HFFc6 (cell line): Measurements from ENCODE around the gene HS6ST3. TPM values are rescaled to one million over a fixed set of nuclear protein-coding genes. Genes with fewer than 3 reads are reported as not detected.

ENCODE experiments used
- DNase-seq: peaks from one replicate; pipeline ENCODE4 v3.0.0-alpha.2; 2018
- H3K27ac Mint-ChIP-seq: 2 replicates; pipeline ENCODE4 v1.8.0; 2020; ENCODE audit warnings: mild to moderate bottlenecking, mixed read lengths
- H3K27me3 Mint-ChIP-seq: 2 replicates; pipeline ENCODE4 v1.8.0; 2021; ENCODE audit warnings: mild to moderate bottlenecking, moderate library complexity, mixed read lengths; ENCODE audit not compliant: insufficient read depth
- H3K36me3 Mint-ChIP-seq: 2 replicates; pipeline ENCODE4 v1.8.0; 2021; ENCODE audit warnings: low read depth, mixed read lengths
- H3K4me1 Mint-ChIP-seq: 2 replicates; pipeline ENCODE4 v1.8.0; 2020; ENCODE audit warnings: low read depth, mixed read lengths
- H3K4me3 Mint-ChIP-seq: 2 replicates; pipeline ENCODE4 v1.8.0; 2020; ENCODE audit warnings: mild to moderate bottlenecking, moderate library complexity, mixed read lengths
- H3K9me3 Mint-ChIP-seq: 2 replicates; pipeline ENCODE4 v1.8.0; 2020; ENCODE audit warnings: mild to moderate bottlenecking, mixed read lengths
- CTCF ChIP-seq: fragments of 200-600 bp; sonication (generic); IDR thresholded peaks from 2 replicates; pipeline ENCODE4 v1.5.0; 2021; ENCODE audit warnings: antibody characterized with exemption, mild to moderate bottlenecking
- total RNA-seq, 6 experiments: library from RNA; stranded (reverse); fragmentation: NEBNext Ultra II Directional; extraction: Animal tissue kit (Norgen Biotek cat#: 25700); gene quantifications; 2 replicates in 1 of 6; 3 replicates in 5 of 6; pipeline ENCODE4 v1.2.3, GENCODE V29; 2021

Gene HS6ST3
- total RNA-seq, 6 experiments from 2014 or later, result not detected

DNA sequence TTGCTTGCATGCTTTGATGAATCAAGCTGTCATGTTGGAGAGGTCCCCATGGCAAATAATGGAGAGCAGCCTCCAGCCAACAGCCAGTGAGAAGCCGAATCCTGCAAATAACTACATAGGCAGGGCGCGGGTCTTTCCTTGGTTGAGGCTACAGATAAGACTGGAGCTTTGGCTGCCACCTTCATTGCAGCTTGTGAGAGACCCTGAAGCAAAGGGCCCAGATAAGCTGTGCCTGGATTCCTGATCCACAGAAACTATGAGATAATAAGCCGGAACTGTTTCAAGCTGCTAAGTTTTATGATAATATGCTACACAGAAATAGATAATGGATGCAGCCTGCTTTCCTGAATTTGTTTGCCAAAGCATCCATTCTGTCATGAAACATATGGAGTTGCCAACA is 257.0 kb downstream of the HS6ST3 start:
- H3K27me3 Mint-ChIP-seq, result no peaks in the 10 kb centered on the region; the same call in 1 of the 2 replicates
- no peak for TF ChIP-seq CTCF
- no peak for DNase-seq
- no peaks in the 10 kb centered on the region for H3K36me3 Mint-ChIP-seq
- peaks cover 35% of the 10 kb centered on the region for H3K9me3 Mint-ChIP-seq
- H3K4me3 Mint-ChIP-seq, result no peak overlapping the region
- no peaks in the 10 kb centered on the region for H3K4me1 Mint-ChIP-seq
- no peak overlapping the region for H3K27ac Mint-ChIP-seq

- no peaks in the 10 kb centered on the region for H3K27me3 Mint-ChIP-seq
- TF ChIP-seq CTCF, result no peak
- no peak overlapping the region for H3K27ac Mint-ChIP-seq
- H3K9me3 Mint-ChIP-seq, result peaks cover 22% of the 10 kb centered on the region
- H3K4me3 Mint-ChIP-seq, result no peak overlapping the region
- no peaks in the 10 kb centered on the region for H3K36me3 Mint-ChIP-seq
- DNase-seq, result no peak
- H3K4me1 Mint-ChIP-seq, result no peaks in the 10 kb centered on the region
These were observed 283.7 kb downstream of the HS6ST3 start for GRCh38 chr13:96373597-96373996.

DNA sequence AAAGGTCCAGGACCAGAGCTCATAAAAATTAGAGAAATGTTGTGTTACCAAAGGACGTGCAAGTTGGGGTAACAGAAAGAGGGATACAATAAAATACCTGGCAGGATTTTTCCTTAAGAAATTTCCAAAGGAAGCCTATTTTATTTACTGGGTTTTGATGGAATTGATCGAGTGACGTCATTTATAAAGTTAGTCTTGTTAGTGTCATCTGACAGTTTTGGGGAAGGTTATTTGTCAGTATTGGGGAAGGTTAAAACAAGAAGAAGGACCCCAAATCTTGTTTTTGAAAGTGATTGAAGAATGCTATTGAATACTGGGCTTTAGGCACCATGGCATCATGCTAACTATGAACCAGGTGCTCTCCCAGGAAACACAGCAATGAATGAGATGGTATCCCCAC is 287.9 kb downstream of the HS6ST3 start:
- H3K36me3 Mint-ChIP-seq, result peaks cover 2% of the 10 kb centered on the region; the same call in 1 of the 2 replicates

DNA sequence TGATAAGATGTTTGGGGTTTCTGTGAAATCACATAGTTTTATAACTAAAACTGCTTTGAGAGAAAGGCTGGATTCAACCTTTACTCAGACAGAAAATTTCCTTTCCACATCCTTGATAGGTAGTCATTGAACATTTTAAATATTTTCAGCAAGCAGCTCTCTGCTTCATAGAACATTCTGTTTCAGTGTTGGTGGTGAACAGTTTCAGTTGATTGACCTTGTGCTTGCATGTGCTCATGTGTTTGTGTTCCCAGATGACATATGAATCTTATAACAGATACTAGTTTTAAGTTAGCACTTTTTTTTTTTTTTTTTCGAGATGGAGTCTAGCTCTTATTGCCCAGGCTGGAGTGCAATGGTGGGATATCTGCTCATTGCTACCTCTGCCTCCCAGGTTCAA is 290.1 kb downstream of the HS6ST3 start:
- no peak for DNase-seq
- Mint-ChIP-seq H3K4me3 (no peak overlapping the region), H3K9me3 (peaks cover 33% of the 10 kb centered on the region), H3K4me1 (no peaks in the 10 kb centered on the region), H3K27ac (no peak overlapping the region), H3K36me3 (peaks cover 4% of the 10 kb centered on the region; the same call in 1 of the 2 replicates), H3K27me3 (peaks cover 3% of the 10 kb centered on the region; the same call in 1 of the 2 replicates)
- no peak for TF ChIP-seq CTCF

More for the DNA sequence above, 287.9 kb downstream of the HS6ST3 start:
- H3K27me3 Mint-ChIP-seq, result no peaks in the 10 kb centered on the region; the same call in 1 of the 2 replicates
- TF ChIP-seq CTCF, result no peak
- peaks cover 27% of the 10 kb centered on the region for H3K9me3 Mint-ChIP-seq
- no peak overlapping the region for H3K27ac Mint-ChIP-seq
- no peaks in the 10 kb centered on the region for H3K4me1 Mint-ChIP-seq
- no peak overlapping the region for H3K4me3 Mint-ChIP-seq
- DNase-seq, result no peak

DNA sequence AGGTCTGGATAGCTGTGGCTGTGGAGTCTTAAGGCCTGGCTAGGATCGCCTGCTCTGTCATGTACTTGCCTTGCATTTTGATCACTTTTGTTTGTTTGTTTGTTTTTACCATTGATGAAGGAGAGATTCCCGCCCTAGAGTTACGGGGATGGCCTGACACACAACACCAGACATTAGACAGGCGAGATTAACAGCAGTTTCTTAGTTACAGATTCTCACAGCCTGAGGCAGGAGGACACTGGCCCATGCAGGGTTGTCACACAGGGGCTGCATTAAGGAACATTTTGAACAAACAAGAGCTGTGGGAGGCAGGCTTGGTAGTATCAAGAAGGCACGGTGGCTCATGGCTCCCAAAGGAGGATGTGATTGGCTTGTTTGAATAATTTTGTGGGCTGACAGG is 291.8 kb downstream of the HS6ST3 start:
- Mint-ChIP-seq H3K9me3 (peaks cover 24% of the 10 kb centered on the region), H3K4me1 (no peaks in the 10 kb centered on the region), H3K27ac (no peak overlapping the region), H3K4me3 (no peak overlapping the region), H3K36me3 (peaks cover 4% of the 10 kb centered on the region; the same call in 1 of the 2 replicates), H3K27me3 (peaks cover 3% of the 10 kb centered on the region; the same call in 1 of the 2 replicates)
- no peak for TF ChIP-seq CTCF
- DNase-seq, result no peak

DNA sequence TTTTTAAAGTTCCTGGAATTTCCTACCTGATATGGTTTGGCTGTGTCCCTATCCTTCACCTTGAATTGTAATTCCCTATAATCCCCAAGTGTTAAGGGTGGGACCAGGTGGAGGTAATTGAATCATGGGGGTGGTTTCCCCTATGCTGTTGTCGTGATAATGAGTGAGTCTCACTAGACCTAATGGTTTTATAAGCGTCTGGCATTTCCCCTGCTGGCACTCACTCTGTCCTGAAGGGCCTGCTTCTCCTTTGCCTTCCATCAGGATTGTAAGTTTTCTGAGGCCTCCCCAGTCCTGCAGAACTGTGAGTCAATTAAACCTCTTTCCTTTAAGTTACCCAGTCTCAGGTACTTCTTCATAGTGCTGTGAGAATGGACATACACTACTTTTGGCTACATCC is 298.7 kb downstream of the HS6ST3 start:
- H3K9me3 Mint-ChIP-seq, result peaks cover 37% of the 10 kb centered on the region
- no peak overlapping the region for H3K4me3 Mint-ChIP-seq
- TF ChIP-seq CTCF, result no peak
- H3K4me1 Mint-ChIP-seq, result no peaks in the 10 kb centered on the region
- H3K36me3 Mint-ChIP-seq, result no peaks in the 10 kb centered on the region; the same call in 1 of the 2 replicates
- no peak for DNase-seq
- H3K27ac Mint-ChIP-seq, result no peak overlapping the region
- no peaks in the 10 kb centered on the region; the same call in 1 of the 2 replicates for H3K27me3 Mint-ChIP-seq
